HepG2 (cell line): ENCODE measurements around the gene RPA1. TPM values are rescaled to one million over a fixed set of nuclear protein-coding genes. Genes with fewer than 3 reads are reported as not detected.

ENCODE experiments used
- ATAC-seq: fragments of 200-7000 bp; cut with Tn5 transposase; 3 replicates; pipeline ENCODE4 v1.9.1; 2020; ENCODE audit warnings: mild to moderate bottlenecking, moderate library complexity
- BruUV-seq: library from RNA; stranded (reverse); fragments of 400-500 nt; replicated peaks from 2 replicates; lab custom pipeline; 2021; lab: Mats Ljungman, UMichigan
- CTCF ChIA-PET: fragments of 300-600 bp; formaldehyde crosslinking; extraction: SDS; loops from one replicate; lab custom pipeline; 2021; ENCODE audit warnings: low total read pairs, inconsistent platforms, low intra/inter-chr PET ratio; lab: Yijun Ruan, JAX
- POLR2A ChIA-PET: fragments of 350-600 bp; sonication (Branson Sonifier 250); formaldehyde crosslinking; loops from one replicate; lab custom pipeline; 2020; ENCODE audit warnings: antibody characterized with exemption, inconsistent platforms; lab: Yijun Ruan, JAX
- DNase-seq: peaks from one replicate; pipeline ENCODE4 v3.0.0-alpha.2; 2015; ENCODE audit warnings: low spot score
- FAIRE-seq: peaks from 3 replicates; lab custom pipeline; 2011; peaks lifted over from hg19 to GRCh38; lab: Jason Lieb, UNC
- H2AFZ ChIP-seq: one replicate; pipeline ENCODE4 v1.6.1; 2011; ENCODE audit warnings: low read length, inconsistent platforms
- H3K27ac ChIP-seq: fragments of 300-600 bp; 3 replicates; pipeline ENCODE4 v1.8.0; 2011; ENCODE audit warnings: mixed run types, mild to moderate bottlenecking, mixed read lengths, low read length, inconsistent platforms; ENCODE audit not compliant: insufficient read depth; ENCODE audit errors: extremely low read length
- H3K27me3 ChIP-seq, 2 experiments: fragments of 200-600 bp in 1 of 2; 2 replicates in 1 of 2; 3 replicates in 1 of 2; pipeline versions ENCODE4 v1.6.0 to v1.8.0; 2011; ENCODE audit warnings: low read length in 2 of 2, mild to moderate bottlenecking in 2 of 2, moderate library complexity in 2 of 2, inconsistent platforms in 1 of 2; ENCODE audit not compliant: insufficient read depth in 2 of 2, control insufficient read depth in 1 of 2
- H3K36me3 ChIP-seq, 2 experiments: fragments of 200-600 bp in 1 of 2; replicated peaks in 1 of 2; 2 replicates in 1 of 2; 3 replicates in 1 of 2; pipeline versions ENCODE4 v1.5.1 to v1.8.0; 2011; ENCODE audit warnings: low read length in 2 of 2, inconsistent platforms in 1 of 2; ENCODE audit not compliant: insufficient read depth in 2 of 2, control insufficient read depth in 1 of 2
- H3K4me1 ChIP-seq: 2 replicates; pipeline ENCODE4 v1.5.1; 2012; ENCODE audit warnings: low read length, inconsistent platforms; ENCODE audit not compliant: insufficient read depth
- H3K4me2 ChIP-seq: 2 replicates; pipeline ENCODE4 v1.6.0; 2011; ENCODE audit warnings: low read depth, low read length, inconsistent platforms
- H3K4me3 ChIP-seq, 3 experiments: fragments of 200-600 bp in 1 of 3; sonication (generic), shearing (Covaris generic) in 1 of 3; replicated peaks in 1 of 3; 2 replicates each; pipeline ENCODE4 v1.5.1; 2011 to 2016; ENCODE audit warnings: low read length in 3 of 3, inconsistent platforms in 2 of 3, low read depth in 2 of 3, mild to moderate bottlenecking in 2 of 3, control low read depth in 1 of 3, mixed read lengths in 1 of 3; ENCODE audit not compliant: insufficient read depth in 1 of 3
- H3K79me2 ChIP-seq: one replicate; pipeline ENCODE4 v1.6.1; 2011; ENCODE audit warnings: low read length, inconsistent platforms; ENCODE audit not compliant: insufficient read depth
- H3K9ac ChIP-seq: 2 replicates; pipeline ENCODE4 v1.6.0; 2011; ENCODE audit warnings: mild to moderate bottlenecking, low read depth, low read length, inconsistent platforms; ENCODE audit not compliant: insufficient read depth
- H3K9me3 ChIP-seq: 2 replicates; pipeline ENCODE4 v1.5.1; 2012; ENCODE audit warnings: mild to moderate bottlenecking, low read length
- H4K20me1 ChIP-seq: 2 replicates; pipeline ENCODE4 v1.6.0; 2011; ENCODE audit warnings: inconsistent platforms, mild to moderate bottlenecking, low read length, moderate library complexity; ENCODE audit not compliant: insufficient read depth
- GTF3A ChIP-seq: sonication (generic); formaldehyde crosslinking; conservative IDR thresholded peaks from 2 replicates; pipeline ENCODE4 v1.4.0; 2020; ENCODE audit warnings: mild to moderate bottlenecking, missing genetic modification reagents
- JUN ChIP-seq: sonication (generic); formaldehyde crosslinking; IDR thresholded peaks from 2 replicates; pipeline ENCODE4 v1.4.0; 2020; ENCODE audit warnings: mild to moderate bottlenecking, missing genetic modification reagents
- NFYC ChIP-seq: IDR thresholded peaks from 2 replicates; pipeline ENCODE4 v1.6.1; 2016; ENCODE audit warnings: missing genetic modification reagents, missing compliant biosample characterization
- PLRG1 ChIP-seq: fragments of 450-650 bp; conservative IDR thresholded peaks from 2 replicates; pipeline ENCODE4 v1.6.1; 2016
- RFX1 ChIP-seq: fragments of 450-650 bp; IDR thresholded peaks from 2 replicates; pipeline ENCODE4 v1.6.1; 2017
- SP4 ChIP-seq: sonication (generic); formaldehyde crosslinking; IDR thresholded peaks from 2 replicates; pipeline ENCODE4 v1.8.1; 2023; ENCODE audit warnings: mild to moderate bottlenecking, missing genetic modification reagents
- TCF7L2 ChIP-seq: IDR thresholded peaks from 2 replicates; pipeline ENCODE4 v1.6.1; 2011; ENCODE audit warnings: mild to moderate bottlenecking, low read depth, low read length, moderate library complexity
- WGBS: methylation state at CpG from one replicate; pipeline ENCODE4 v1.1.6; 2017; ENCODE audit warnings: low lambda C conversion rate; 5-methylcytosine and 5-hydroxymethylcytosine counted together
- in situ Hi-C: cut with HindIII; loops from 2 replicates; pipeline ENCODE4 v1.10.0; 2017; ENCODE audit warnings: low pct_unique_long_range_greater_than_20kb; ENCODE audit not compliant: extremely low pct_ligation_motif_present
- intact Hi-C: fragments of 100-400 bp; cut with micrococcal nuclease; formaldehyde crosslinking; loops from one replicate; pipeline ENCODE4 v1.10.0; 2022; ENCODE audit not compliant: unreplicated experiment
- polyA plus RNA-seq, 8 experiments: library from polyadenylated mRNA; depleted of rRNA in 3 of 8; stranded (reverse) in 7 of 8; unstranded in 1 of 8; fragments of >200 nt; fragmentation: Illumina TruSeq in 4 of 8; extraction: Trizol in 4 of 8; gene quantifications; 2 replicates each; pipeline versions ENCODE4 v1.2.1 to v1.2.3, GENCODE V29; 2011 to 2016; ENCODE audit warnings: low read depth in 4 of 8, missing spikeins in 1 of 8, mixed read lengths in 1 of 8; ENCODE audit not compliant: insufficient read depth in 1 of 8
- total RNA-seq, 5 experiments: library from RNA; depleted of rRNA; stranded (reverse); fragments of >200 nt; fragmentation: Illumina TruSeq; extraction: Trizol; gene quantifications; 2 replicates each; pipeline ENCODE4 v1.2.3, GENCODE V29; 2016; ENCODE audit warnings: low read depth in 1 of 5
- TF ChIP-seq, protein P1 (sequence below): sonication (generic); formaldehyde crosslinking; IDR thresholded peaks from 2 replicates; pipeline ENCODE4 v1.4.0; 2020; ENCODE audit warnings: missing genetic modification reagents, borderline replicate concordance
- TF ChIP-seq, protein P2 (sequence below): IDR thresholded peaks from 2 replicates; pipeline ENCODE4 v1.6.1; 2016; ENCODE audit warnings: missing compliant biosample characterization, missing genetic modification reagents, borderline replicate concordance

Gene RPA1
- total and polyA plus RNA-seq, 2 of the 13 experiments (the other 11 are each of a cell fraction or from before 2014, with no cell fraction given), result 13.9 to 37.6 TPM

GRCh38 chr17:1796800-1797199 lies 33.0 kb upstream of the RPA1 start:
- CTCF ChIA-PET, result no interaction called here
- TF ChIP-seq RFX1 (no peak), JUN (CRISPR knock-in tag) (no peak), GTF3A (no peak), PLRG1 (no peak), SP4 (CRISPR knock-in tag) (no peak), NFYC (CRISPR knock-in tag) (no peak), TCF7L2 (no peak)
- TF ChIP-seq, protein P1, sequence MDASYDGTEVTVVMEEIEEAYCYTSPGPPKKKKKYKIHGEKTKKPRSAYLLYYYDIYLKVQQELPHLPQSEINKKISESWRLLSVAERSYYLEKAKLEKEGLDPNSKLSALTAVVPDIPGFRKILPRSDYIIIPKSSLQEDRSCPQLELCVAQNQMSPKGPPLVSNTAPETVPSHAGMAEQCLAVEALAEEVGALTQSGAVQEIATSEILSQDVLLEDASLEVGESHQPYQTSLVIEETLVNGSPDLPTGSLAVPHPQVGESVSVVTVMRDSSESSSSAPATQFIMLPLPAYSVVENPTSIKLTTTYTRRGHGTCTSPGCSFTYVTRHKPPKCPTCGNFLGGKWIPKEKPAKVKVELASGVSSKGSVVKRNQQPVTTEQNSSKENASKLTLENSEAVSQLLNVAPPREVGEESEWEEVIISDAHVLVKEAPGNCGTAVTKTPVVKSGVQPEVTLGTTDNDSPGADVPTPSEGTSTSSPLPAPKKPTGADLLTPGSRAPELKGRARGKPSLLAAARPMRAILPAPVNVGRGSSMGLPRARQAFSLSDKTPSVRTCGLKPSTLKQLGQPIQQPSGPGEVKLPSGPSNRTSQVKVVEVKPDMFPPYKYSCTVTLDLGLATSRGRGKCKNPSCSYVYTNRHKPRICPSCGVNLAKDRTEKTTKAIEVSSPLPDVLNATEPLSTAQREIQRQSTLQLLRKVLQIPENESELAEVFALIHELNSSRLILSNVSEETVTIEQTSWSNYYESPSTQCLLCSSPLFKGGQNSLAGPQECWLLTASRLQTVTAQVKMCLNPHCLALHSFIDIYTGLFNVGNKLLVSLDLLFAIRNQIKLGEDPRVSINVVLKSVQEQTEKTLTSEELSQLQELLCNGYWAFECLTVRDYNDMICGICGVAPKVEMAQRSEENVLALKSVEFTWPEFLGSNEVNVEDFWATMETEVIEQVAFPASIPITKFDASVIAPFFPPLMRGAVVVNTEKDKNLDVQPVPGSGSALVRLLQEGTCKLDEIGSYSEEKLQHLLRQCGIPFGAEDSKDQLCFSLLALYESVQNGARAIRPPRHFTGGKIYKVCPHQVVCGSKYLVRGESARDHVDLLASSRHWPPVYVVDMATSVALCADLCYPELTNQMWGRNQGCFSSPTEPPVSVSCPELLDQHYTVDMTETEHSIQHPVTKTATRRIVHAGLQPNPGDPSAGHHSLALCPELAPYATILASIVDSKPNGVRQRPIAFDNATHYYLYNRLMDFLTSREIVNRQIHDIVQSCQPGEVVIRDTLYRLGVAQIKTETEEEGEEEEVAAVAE (CRISPR knock-in tag), result no peak
- TF ChIP-seq, protein P2, sequence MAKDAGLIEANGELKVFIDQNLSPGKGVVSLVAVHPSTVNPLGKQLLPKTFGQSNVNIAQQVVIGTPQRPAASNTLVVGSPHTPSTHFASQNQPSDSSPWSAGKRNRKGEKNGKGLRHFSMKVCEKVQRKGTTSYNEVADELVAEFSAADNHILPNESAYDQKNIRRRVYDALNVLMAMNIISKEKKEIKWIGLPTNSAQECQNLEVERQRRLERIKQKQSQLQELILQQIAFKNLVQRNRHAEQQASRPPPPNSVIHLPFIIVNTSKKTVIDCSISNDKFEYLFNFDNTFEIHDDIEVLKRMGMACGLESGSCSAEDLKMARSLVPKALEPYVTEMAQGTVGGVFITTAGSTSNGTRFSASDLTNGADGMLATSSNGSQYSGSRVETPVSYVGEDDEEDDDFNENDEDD, result no peak
- intact Hi-C loops, result no loop called here
- Histone ChIP-seq H3K79me2 (peaks cover 8% of the 10 kb centered on the region), H2AFZ (no peak overlapping the region), H3K27ac (no peak overlapping the region), H3K36me3 (peaks cover 7 to 28% of the 10 kb centered on the region in 2 experiments), H3K4me1 (peaks cover 11% of the 10 kb centered on the region), H3K4me2 (no peak overlapping the region), H3K9me3 (no peaks in the 10 kb centered on the region), H3K27me3 (no peaks in the 10 kb centered on the region), H3K9ac (no peak overlapping the region), H4K20me1 (no peaks in the 10 kb centered on the region), H3K4me3 (no peak overlapping the region)
- WGBS, result 94% methylated on average over 1 of the region's 1 CpG
- no peak for DNase-seq
- no TSS peak for BruUV-seq
- no peak for ATAC-seq
- POLR2A ChIA-PET, result interaction anchor here (1.6 kb wide), 1 partner anchor 79 kb away, joined by 5 read pairs; no protein-coding TSS in a partner anchor
- in situ Hi-C loops, result no loop called here
- FAIRE-seq, result no peak
